Activated naive CD4-positive, alpha-beta T cell treated with anti-CD3 and anti-CD28 coated beads, Interleukin-2, amount 50 U/mL, for 16 hours (primary cell): Measurements from ENCODE around the gene ZC3H11A.
A peak's percentile ranks its signal among the peaks of the same experiment; 100 is the strongest.
"Not testable (repeated sequence)": the region's sequence is repeated elsewhere in the genome, so short reads cannot be mapped to it uniquely, and the experiment has no call there.

Source experiments
- DNase-seq: peaks from one replicate; pipeline ENCODE4 v3.0.0-alpha.2; 2020

The ZC3H11A gene

GRCh38 chr1:203789966-203790365 lies 5.5 kb upstream of the ZC3H11A start:
- DNase-seq, result no peak

- DNase-seq, result no peak
Observed at GRCh38 chr1:203791498-203791897, 3.9 kb upstream of the ZC3H11A start.

- DNase-seq, result no peak
Observed at GRCh38 chr1:203792486-203792885, 2.9 kb upstream of the ZC3H11A start.

GRCh38 chr1:203793561-203793960 lies 1.9 kb upstream of the ZC3H11A start:
- DNase-seq, result not testable (repeated sequence)

- no peak for DNase-seq
Observed at GRCh38 chr1:203794764-203795440, 521 bp upstream of the ZC3H11A start.

GRCh38 chr1:203796236-203796605 lies 798 bp downstream of the ZC3H11A start:
- DNase-seq, result peak; percentile 26

- DNase-seq, result no peak
Observed at GRCh38 chr1:203797216-203797615, 1.8 kb downstream of the ZC3H11A start.

GRCh38 chr1:203797948-203798655 lies 2.7 kb downstream of the ZC3H11A start:
- no peak for DNase-seq

- no peak for DNase-seq
Observed at GRCh38 chr1:203799157-203799556, 3.7 kb downstream of the ZC3H11A start.

- no peak for DNase-seq
Observed at GRCh38 chr1:203799971-203800370, 4.5 kb downstream of the ZC3H11A start.

GRCh38 chr1:203805689-203806088 lies 10.3 kb downstream of the ZC3H11A start:
- no peak for DNase-seq

- no peak for DNase-seq
Observed at GRCh38 chr1:203807196-203807595, 11.8 kb downstream of the ZC3H11A start.

- no peak for DNase-seq
Observed at GRCh38 chr1:203813581-203814341, 18.3 kb downstream of the ZC3H11A start.

- DNase-seq, result no peak
Observed at GRCh38 chr1:203818399-203818798, 23.0 kb downstream of the ZC3H11A start.

- no peak for DNase-seq
Observed at GRCh38 chr1:203823306-203823705, 27.9 kb downstream of the ZC3H11A start.

- DNase-seq, result no peak
Observed at GRCh38 chr1:203826175-203826574, 30.8 kb downstream of the ZC3H11A start.

GRCh38 chr1:203828002-203828401 lies 32.6 kb downstream of the ZC3H11A start:
- DNase-seq, result no peak

GRCh38 chr1:203828503-203828902 lies 33.1 kb downstream of the ZC3H11A start:
- DNase-seq, result no peak

GRCh38 chr1:203829247-203829646 lies 33.8 kb downstream of the ZC3H11A start:
- DNase-seq, result not testable (repeated sequence)

- DNase-seq, result no peak
Observed at GRCh38 chr1:203835476-203835875, 40.1 kb downstream of the ZC3H11A start.

GRCh38 chr1:203839081-203839480 lies 43.7 kb downstream of the ZC3H11A start:
- no peak for DNase-seq

GRCh38 chr1:203840208-203840808 lies 44.9 kb downstream of the ZC3H11A start:
- DNase-seq, result no peak

- no peak for DNase-seq
Observed at GRCh38 chr1:203842559-203842876, 47.1 kb downstream of the ZC3H11A start.

- DNase-seq, result no peak
Observed at GRCh38 chr1:203843435-203843834, 48.0 kb downstream of the ZC3H11A start.
